SK-N-SH (cell line): ENCODE measurements around the gene STAC.

Source experiments
- CHD2 ChIP-seq: fragments of 150-350 bp; IDR thresholded peaks from 2 replicates; pipeline ENCODE4 v1.6.1; 2018; ENCODE audit warnings: low read length; ENCODE audit not compliant: partially characterized antibody
- EP300 ChIP-seq, 2 experiments: IDR thresholded peaks; 2 replicates each; pipeline versions ENCODE4 v1.4.0 to v1.6.1; 2012; ENCODE audit warnings: borderline replicate concordance in 1 of 2, low read depth in 1 of 2, low read length in 1 of 2
- FOSL2 ChIP-seq: IDR thresholded peaks from 2 replicates; pipeline ENCODE4 v1.4.0; 2012; ENCODE audit warnings: low read depth, mild to moderate bottlenecking, moderate library complexity, borderline replicate concordance
- FOXM1 ChIP-seq: IDR thresholded peaks from 2 replicates; pipeline ENCODE4 v1.4.0; 2012; ENCODE audit warnings: low read depth, mild to moderate bottlenecking
- GABPA ChIP-seq: IDR thresholded peaks from 2 replicates; pipeline ENCODE4 v1.4.0; 2012; ENCODE audit warnings: low read depth, mild to moderate bottlenecking
- GATA2 ChIP-seq: sonication (generic); formaldehyde crosslinking; IDR thresholded peaks from 2 replicates; pipeline ENCODE4 v1.5.0; 2020; ENCODE audit warnings: mild to moderate bottlenecking, missing genetic modification reagents
- POLR2AphosphoS5 ChIP-seq: IDR thresholded peaks from 2 replicates; pipeline ENCODE4 v1.6.1; 2012; ENCODE audit warnings: low read depth, low read length
- RAD21 ChIP-seq: IDR thresholded peaks from 2 replicates; pipeline ENCODE4 v1.6.1; 2012; ENCODE audit warnings: mild to moderate bottlenecking, low read length
- YY1 ChIP-seq: IDR thresholded peaks from 2 replicates; pipeline ENCODE4 v1.4.0; 2012; ENCODE audit warnings: low read depth, mild to moderate bottlenecking
- TF ChIP-seq, protein P1 (sequence below): IDR thresholded peaks from 2 replicates; pipeline ENCODE4 v1.4.0; 2012; ENCODE audit warnings: low read depth
- TF ChIP-seq, protein P2 (sequence below): fragments of 200-600 bp; sonication (generic); IDR thresholded peaks from 2 replicates; pipeline ENCODE4 v1.6.1; 2017; ENCODE audit warnings: antibody characterized with exemption, mild to moderate bottlenecking, moderate library complexity
- TF ChIP-seq, protein P3 (sequence below): IDR thresholded peaks from 2 replicates; pipeline ENCODE4 v1.6.1; 2012; ENCODE audit warnings: mild to moderate bottlenecking, low read depth, low read length, moderate library complexity

DNA sequence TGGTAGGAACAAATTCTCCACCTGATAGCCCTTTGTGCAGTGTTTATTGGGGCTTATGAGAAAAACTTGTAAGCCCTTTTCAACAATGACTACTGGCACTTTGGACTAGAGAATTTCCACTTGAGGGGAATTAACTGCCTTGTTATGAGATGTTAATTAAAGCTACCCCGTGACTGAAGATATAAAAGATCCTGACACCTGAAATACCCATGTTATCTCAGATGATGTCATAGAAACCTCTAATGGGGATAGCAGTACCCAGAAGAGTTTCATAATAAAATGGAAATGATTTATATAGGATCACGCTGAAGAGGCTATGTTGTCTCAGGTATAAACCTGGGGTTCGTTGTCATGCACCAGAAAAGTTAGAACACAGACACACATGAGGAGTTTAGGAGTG, 14.5 kb upstream of the STAC start:
- TF ChIP-seq, protein P1, sequence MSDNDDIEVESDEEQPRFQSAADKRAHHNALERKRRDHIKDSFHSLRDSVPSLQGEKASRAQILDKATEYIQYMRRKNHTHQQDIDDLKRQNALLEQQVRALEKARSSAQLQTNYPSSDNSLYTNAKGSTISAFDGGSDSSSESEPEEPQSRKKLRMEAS, result no peak
- TF ChIP-seq EP300 (IDR thresholded peaks at IDR 0.05; ENCODE audit: borderline replicate concordance in 1 of 2, low read depth in 1 of 2, low read length in 1 of 2) (no peak), POLR2AphosphoS5 (no peak), FOXM1 (no peak), GABPA (no peak), CHD2 (no peak), YY1 (no peak), RAD21 (no peak), GATA2 (CRISPR knock-in tag) (no peak), FOSL2 (no peak)
- TF ChIP-seq, protein P2, sequence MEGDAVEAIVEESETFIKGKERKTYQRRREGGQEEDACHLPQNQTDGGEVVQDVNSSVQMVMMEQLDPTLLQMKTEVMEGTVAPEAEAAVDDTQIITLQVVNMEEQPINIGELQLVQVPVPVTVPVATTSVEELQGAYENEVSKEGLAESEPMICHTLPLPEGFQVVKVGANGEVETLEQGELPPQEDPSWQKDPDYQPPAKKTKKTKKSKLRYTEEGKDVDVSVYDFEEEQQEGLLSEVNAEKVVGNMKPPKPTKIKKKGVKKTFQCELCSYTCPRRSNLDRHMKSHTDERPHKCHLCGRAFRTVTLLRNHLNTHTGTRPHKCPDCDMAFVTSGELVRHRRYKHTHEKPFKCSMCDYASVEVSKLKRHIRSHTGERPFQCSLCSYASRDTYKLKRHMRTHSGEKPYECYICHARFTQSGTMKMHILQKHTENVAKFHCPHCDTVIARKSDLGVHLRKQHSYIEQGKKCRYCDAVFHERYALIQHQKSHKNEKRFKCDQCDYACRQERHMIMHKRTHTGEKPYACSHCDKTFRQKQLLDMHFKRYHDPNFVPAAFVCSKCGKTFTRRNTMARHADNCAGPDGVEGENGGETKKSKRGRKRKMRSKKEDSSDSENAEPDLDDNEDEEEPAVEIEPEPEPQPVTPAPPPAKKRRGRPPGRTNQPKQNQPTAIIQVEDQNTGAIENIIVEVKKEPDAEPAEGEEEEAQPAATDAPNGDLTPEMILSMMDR, result no peak
- TF ChIP-seq, protein P3, sequence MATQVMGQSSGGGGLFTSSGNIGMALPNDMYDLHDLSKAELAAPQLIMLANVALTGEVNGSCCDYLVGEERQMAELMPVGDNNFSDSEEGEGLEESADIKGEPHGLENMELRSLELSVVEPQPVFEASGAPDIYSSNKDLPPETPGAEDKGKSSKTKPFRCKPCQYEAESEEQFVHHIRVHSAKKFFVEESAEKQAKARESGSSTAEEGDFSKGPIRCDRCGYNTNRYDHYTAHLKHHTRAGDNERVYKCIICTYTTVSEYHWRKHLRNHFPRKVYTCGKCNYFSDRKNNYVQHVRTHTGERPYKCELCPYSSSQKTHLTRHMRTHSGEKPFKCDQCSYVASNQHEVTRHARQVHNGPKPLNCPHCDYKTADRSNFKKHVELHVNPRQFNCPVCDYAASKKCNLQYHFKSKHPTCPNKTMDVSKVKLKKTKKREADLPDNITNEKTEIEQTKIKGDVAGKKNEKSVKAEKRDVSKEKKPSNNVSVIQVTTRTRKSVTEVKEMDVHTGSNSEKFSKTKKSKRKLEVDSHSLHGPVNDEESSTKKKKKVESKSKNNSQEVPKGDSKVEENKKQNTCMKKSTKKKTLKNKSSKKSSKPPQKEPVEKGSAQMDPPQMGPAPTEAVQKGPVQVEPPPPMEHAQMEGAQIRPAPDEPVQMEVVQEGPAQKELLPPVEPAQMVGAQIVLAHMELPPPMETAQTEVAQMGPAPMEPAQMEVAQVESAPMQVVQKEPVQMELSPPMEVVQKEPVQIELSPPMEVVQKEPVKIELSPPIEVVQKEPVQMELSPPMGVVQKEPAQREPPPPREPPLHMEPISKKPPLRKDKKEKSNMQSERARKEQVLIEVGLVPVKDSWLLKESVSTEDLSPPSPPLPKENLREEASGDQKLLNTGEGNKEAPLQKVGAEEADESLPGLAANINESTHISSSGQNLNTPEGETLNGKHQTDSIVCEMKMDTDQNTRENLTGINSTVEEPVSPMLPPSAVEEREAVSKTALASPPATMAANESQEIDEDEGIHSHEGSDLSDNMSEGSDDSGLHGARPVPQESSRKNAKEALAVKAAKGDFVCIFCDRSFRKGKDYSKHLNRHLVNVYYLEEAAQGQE, result no peak
